Activated CD4-positive, CD25-positive, alpha-beta regulatory T cell (primary cell): ENCODE measurements around the gene PDIA2.
"Not testable (repeated sequence)": the region's sequence is repeated elsewhere in the genome, so short reads cannot be mapped to it uniquely, and the experiment has no call there.

Experiments used
- DNase-seq, 4 experiments: peaks; one replicate each; lab custom pipeline; 2025; lab: John Stamatoyannopoulos, UW

The PDIA2 gene

GRCh38 chr16:264440-264951 lies 18.5 kb upstream of the PDIA2 start:
- no peak for DNase-seq

GRCh38 chr16:265002-265529 lies 17.9 kb upstream of the PDIA2 start:
- no peak for DNase-seq

GRCh38 chr16:265711-266110 lies 17.3 kb upstream of the PDIA2 start:
- DNase-seq, result no peak

- no peak for DNase-seq
Observed at GRCh38 chr16:266258-267164, 16.5 kb upstream of the PDIA2 start.

GRCh38 chr16:267562-267961 lies 15.4 kb upstream of the PDIA2 start:
- not testable (repeated sequence) for DNase-seq

GRCh38 chr16:268141-269053 lies 14.6 kb upstream of the PDIA2 start:
- no peak for DNase-seq

GRCh38 chr16:269061-269796 lies 13.7 kb upstream of the PDIA2 start:
- no peak for DNase-seq

GRCh38 chr16:270381-271255 lies 12.3 kb upstream of the PDIA2 start:
- DNase-seq, result no peak

- DNase-seq, result no peak
Observed at GRCh38 chr16:272633-273546, 10.1 kb upstream of the PDIA2 start.

- DNase-seq, result no peak
Observed at GRCh38 chr16:273547-274421, 9.2 kb upstream of the PDIA2 start.

GRCh38 chr16:275041-275641 lies 7.8 kb upstream of the PDIA2 start:
- no peak for DNase-seq

GRCh38 chr16:275786-276232 lies 7.2 kb upstream of the PDIA2 start, which contains the start of gene RGS11:
Gene RGS11, minus strand, starts transcription at chr16:275944. Its CDS starts 33 bp downstream, at chr16:275911.
- no peak for DNase-seq

GRCh38 chr16:276426-277077 lies 6.4 kb upstream of the PDIA2 start:
- no peak for DNase-seq

- DNase-seq, result no peak
Observed at GRCh38 chr16:278863-279366, 4.0 kb upstream of the PDIA2 start.

GRCh38 chr16:279531-279930 lies 3.4 kb upstream of the PDIA2 start:
- no peak for DNase-seq

GRCh38 chr16:280005-280460 lies 2.9 kb upstream of the PDIA2 start:
- no peak for DNase-seq

GRCh38 chr16:280552-280951 lies 2.4 kb upstream of the PDIA2 start, which contains the start of gene ARHGDIG:
Gene ARHGDIG, plus strand, starts transcription at chr16:280591. Its CDS starts 90 bp downstream, at chr16:280681.
- DNase-seq, result no peak
